HG02642 (cell line): ENCODE data around the gene EFNA5.
"Not testable (repeated sequence)": the region's sequence is repeated elsewhere in the genome, so short reads cannot be mapped to it uniquely, and the experiment has no call there.

ENCODE experiments used
- ATAC-seq: cut with Tn5 transposase; IDR thresholded peaks from one replicate; pipeline ENCODE4 v1.9.1; 2021; ENCODE audit warnings: mild to moderate bottlenecking; ENCODE audit not compliant: unreplicated experiment, poor library complexity

The EFNA5 gene

GRCh38 chr5:107364443-107365319 lies 306.1 kb downstream of the EFNA5 start:
- no peak for ATAC-seq

- ATAC-seq: no peak
These were observed 307.0 kb downstream of the EFNA5 start for GRCh38 chr5:107363768-107364167.

GRCh38 chr5:107361945-107362344 lies 308.8 kb downstream of the EFNA5 start:
- no peak for ATAC-seq

GRCh38 chr5:107359916-107360234 lies 310.9 kb downstream of the EFNA5 start:
- ATAC-seq: no peak

GRCh38 chr5:107359033-107359915 lies 311.5 kb downstream of the EFNA5 start:
- ATAC-seq: no peak

GRCh38 chr5:107356891-107357290 lies 313.8 kb downstream of the EFNA5 start:
- no peak for ATAC-seq

GRCh38 chr5:107352576-107352975 lies 318.2 kb downstream of the EFNA5 start:
- ATAC-seq: no peak

GRCh38 chr5:107346580-107346979 lies 324.2 kb downstream of the EFNA5 start:
- ATAC-seq: not testable (repeated sequence)

- no peak for ATAC-seq
These were observed 328.4 kb downstream of the EFNA5 start for GRCh38 chr5:107342371-107342770.

GRCh38 chr5:107341376-107342084 lies 329.2 kb downstream of the EFNA5 start:
- no peak for ATAC-seq

- ATAC-seq: no peak
These were observed 330.1 kb downstream of the EFNA5 start for GRCh38 chr5:107340631-107341030.

GRCh38 chr5:107338335-107338734 lies 332.4 kb downstream of the EFNA5 start:
- no peak for ATAC-seq

GRCh38 chr5:107337281-107337680 lies 333.5 kb downstream of the EFNA5 start:
- ATAC-seq: no peak

- ATAC-seq: no peak
These were observed 338.9 kb downstream of the EFNA5 start for GRCh38 chr5:107331882-107332281.

- ATAC-seq: no peak
These were observed 339.4 kb downstream of the EFNA5 start for GRCh38 chr5:107331312-107331711.

GRCh38 chr5:107330903-107331302 lies 339.8 kb downstream of the EFNA5 start:
- no peak for ATAC-seq

- ATAC-seq: no peak
These were observed 340.9 kb downstream of the EFNA5 start for GRCh38 chr5:107329850-107330249.
